Measurements from ENCODE around the gene ZNF497.

GRCh38 chr19:58380037-58380661 lies 17.6 kb upstream of the ZNF497 start:
- TF ChIP-seq POLR2A (IDR thresholded peaks at IDR 0.05) (no peak), CTCF (IDR thresholded peaks at IDR 0.05) (no peak)

Measured in Peyer's patch (tissue), 4 donors.